ENCODE measurements around the gene DNAJC12. TPM values are rescaled to one million over a fixed set of nuclear protein-coding genes. Genes with fewer than 3 reads are reported as not detected.

DNAJC12 gene
- total RNA-seq, 4 donors from 2014 or later = 0.57 TPM; not detected in 3

DNA sequence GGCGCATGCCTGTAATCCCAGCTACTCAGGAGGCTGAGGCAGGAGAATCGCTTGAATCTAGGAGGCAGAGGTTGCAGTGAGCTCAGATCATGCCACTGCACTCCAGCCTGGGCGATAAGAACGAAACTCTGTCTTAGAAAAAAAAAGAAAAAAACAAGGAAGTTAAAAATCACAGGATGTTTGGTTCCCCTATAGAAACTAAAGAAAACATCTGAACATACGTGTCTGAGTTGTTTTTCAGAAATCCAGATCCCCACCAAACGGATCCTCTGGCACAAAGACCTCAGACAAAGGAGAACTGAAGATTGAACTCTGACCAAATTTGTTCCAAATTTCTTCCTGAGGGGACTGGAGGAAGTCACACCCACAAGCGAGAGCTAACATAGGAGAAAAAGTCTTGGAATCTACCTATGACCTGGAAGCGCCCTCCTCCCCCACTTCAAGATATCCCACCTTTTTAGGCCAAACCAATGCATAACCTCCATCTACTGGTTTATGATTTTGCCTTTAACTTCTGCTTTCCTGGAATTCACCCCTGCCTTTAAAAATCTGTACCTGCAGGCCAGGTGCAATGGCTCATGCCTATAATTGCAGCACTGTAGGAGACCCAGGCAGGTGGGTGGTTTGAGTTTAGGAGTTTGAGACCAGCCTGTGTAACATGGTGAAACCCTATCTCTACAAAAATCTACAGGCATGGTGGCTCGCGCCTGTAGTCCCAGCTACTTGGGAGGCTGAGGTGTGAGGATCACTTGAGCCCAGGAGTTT lies 26.8 kb upstream of the DNAJC12 start:
- no peak overlapping the region for H3K27ac ChIP-seq
- 85% methylated on average over 9 of the region's 10 CpGs for WGBS
- DNase-seq (ENCODE audit: low spot score in 2 of 2) = no peak
- no peaks in the 10 kb centered on the region for H3K36me3 ChIP-seq
- TF ChIP-seq POLR2AphosphoS5 (IDR thresholded peaks at IDR 0.05) = no peak
- no peak for TF ChIP-seq EP300 (IDR thresholded peaks at IDR 0.05)
- no peak for TF ChIP-seq POLR2A (IDR thresholded peaks at IDR 0.05)
- TF ChIP-seq, protein P1, sequence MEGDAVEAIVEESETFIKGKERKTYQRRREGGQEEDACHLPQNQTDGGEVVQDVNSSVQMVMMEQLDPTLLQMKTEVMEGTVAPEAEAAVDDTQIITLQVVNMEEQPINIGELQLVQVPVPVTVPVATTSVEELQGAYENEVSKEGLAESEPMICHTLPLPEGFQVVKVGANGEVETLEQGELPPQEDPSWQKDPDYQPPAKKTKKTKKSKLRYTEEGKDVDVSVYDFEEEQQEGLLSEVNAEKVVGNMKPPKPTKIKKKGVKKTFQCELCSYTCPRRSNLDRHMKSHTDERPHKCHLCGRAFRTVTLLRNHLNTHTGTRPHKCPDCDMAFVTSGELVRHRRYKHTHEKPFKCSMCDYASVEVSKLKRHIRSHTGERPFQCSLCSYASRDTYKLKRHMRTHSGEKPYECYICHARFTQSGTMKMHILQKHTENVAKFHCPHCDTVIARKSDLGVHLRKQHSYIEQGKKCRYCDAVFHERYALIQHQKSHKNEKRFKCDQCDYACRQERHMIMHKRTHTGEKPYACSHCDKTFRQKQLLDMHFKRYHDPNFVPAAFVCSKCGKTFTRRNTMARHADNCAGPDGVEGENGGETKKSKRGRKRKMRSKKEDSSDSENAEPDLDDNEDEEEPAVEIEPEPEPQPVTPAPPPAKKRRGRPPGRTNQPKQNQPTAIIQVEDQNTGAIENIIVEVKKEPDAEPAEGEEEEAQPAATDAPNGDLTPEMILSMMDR (IDR thresholded peaks at IDR 0.05) = no peak
- no peaks in the 10 kb centered on the region for H3K9me3 ChIP-seq
- H3K4me1 ChIP-seq = no peaks in the 10 kb centered on the region
- H3K27me3 ChIP-seq = no peaks in the 10 kb centered on the region
- H3K4me3 ChIP-seq = no peak overlapping the region

DNA sequence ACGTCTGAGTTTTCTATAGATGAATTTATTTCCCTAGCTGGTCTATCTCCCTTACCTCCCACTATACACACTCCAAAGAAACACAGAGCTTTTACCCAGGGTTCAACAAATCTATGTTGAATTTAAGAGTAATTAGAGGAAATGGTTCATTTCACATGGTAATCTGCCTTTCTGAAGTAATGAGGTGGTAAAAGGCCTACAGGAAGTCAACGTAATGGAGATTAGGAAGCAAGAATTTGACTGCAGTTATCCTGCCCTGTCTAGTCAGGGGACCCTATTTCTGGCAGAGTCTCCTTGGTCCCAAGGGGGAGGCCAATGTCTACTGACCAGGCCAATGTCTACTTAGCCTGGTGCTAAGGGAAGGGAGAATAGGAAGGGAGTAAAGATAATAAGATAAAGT lies 25.1 kb upstream of the DNAJC12 start:
- Histone ChIP-seq H3K4me3 (no peak overlapping the region), H3K27me3 (no peaks in the 10 kb centered on the region), H3K4me1 (no peaks in the 10 kb centered on the region), H3K27ac (no peak overlapping the region), H3K9me3 (no peaks in the 10 kb centered on the region), H3K36me3 (no peaks in the 10 kb centered on the region)
- TF ChIP-seq, protein P1 (IDR thresholded peaks at IDR 0.05) = no peak
- TF ChIP-seq POLR2AphosphoS5 (IDR thresholded peaks at IDR 0.05) (no peak), EP300 (IDR thresholded peaks at IDR 0.05) (no peak), POLR2A (IDR thresholded peaks at IDR 0.05) (no peak)
- 68% methylated on average over 2 of the region's 2 CpGs for WGBS
- DNase-seq (ENCODE audit: low spot score in 2 of 2) = no peak

DNA sequence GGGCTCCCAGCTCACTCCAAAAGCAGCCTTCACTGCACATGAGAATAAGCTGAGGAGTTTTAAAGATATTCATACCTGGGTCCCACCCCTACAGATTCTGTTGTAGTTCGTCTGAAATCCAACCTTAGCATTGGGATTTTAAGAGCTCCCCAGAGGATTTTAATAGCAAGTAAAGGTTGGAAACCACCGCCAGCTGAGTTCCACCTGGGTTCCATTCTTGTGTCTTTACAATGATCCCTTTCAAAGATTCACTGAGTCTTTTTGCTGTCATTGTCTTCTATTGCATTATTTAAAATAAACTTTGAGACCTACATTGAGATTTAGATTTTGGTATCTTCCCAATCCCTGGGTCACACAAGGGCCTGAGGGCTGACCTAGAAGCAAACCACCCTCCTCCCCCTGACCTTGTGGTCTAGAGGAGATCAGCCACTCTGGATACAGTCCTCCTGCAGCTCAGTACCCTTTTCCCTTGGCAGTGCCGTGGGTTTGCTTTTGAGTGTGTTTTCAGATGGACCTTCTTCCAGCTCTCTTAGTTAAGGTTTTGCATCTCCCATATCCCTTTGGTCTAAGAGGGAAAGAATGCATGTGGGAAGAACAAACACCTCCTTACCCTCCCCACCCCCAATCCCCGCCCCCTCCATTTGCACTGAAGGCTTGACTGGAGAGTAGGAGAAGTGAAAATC lies 23.9 kb upstream of the DNAJC12 start:
- H3K9me3 ChIP-seq = no peaks in the 10 kb centered on the region
- no peaks in the 10 kb centered on the region for H3K4me1 ChIP-seq
- H3K27ac ChIP-seq = no peak overlapping the region
- 66% methylated on average over 4 of the region's 4 CpGs for WGBS
- no peak for DNase-seq (ENCODE audit: low spot score in 2 of 2)
- TF ChIP-seq EP300 (IDR thresholded peaks at IDR 0.05) (no peak), POLR2AphosphoS5 (IDR thresholded peaks at IDR 0.05) (no peak), POLR2A (IDR thresholded peaks at IDR 0.05) (no peak)
- TF ChIP-seq, protein P1 (IDR thresholded peaks at IDR 0.05) = no peak
- H3K36me3 ChIP-seq = no peaks in the 10 kb centered on the region
- no peaks in the 10 kb centered on the region for H3K27me3 ChIP-seq
- H3K4me3 ChIP-seq = no peak overlapping the region

DNA sequence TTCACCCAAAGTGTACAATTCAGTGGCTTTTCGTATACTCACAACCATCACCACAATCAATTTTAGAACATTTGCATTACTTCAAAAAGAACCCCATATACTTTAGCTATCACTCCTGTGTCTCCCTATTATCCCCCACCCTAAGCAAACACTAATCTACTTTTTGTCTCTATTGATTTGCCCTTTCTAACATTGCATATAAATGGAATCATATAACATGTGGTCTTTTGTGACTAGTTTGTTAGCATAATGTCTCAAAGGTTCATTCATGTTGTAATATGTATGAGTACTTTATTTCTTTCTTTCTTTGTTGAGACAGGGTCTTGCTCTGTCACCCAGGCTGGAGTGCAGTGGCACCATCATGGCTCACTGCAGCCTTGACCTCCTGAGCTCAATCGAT lies 21.0 kb upstream of the DNAJC12 start:
- Histone ChIP-seq H3K4me3 (no peak overlapping the region), H3K4me1 (peaks cover 4% of the 10 kb centered on the region), H3K9me3 (no peaks in the 10 kb centered on the region), H3K36me3 (no peaks in the 10 kb centered on the region), H3K27ac (no peak overlapping the region), H3K27me3 (no peaks in the 10 kb centered on the region)
- 91% methylated on average over 2 of the region's 2 CpGs for WGBS
- DNase-seq (ENCODE audit: low spot score in 2 of 2) = no peak
- TF ChIP-seq EP300 (IDR thresholded peaks at IDR 0.05) (no peak), POLR2A (IDR thresholded peaks at IDR 0.05) (no peak), POLR2AphosphoS5 (IDR thresholded peaks at IDR 0.05) (no peak)
- TF ChIP-seq, protein P1 (IDR thresholded peaks at IDR 0.05) = no peak

DNA sequence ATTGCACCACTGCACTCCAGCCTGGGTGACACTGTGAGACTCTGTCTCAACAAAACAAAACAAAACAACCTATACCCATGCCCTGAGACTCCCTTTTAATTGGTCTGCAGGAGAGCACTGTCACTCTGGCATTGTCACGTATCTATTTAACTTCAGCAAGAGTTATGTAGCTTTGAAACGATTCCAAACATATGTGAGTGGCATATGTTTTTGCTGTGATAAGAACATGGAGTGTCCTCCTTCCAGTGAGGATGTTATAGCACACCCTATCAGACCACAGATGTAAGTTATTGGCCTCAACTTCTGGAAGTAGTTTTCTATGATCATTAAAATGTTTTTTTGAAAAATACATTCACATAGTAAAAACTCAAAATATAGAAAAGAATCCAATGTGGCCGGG lies 15.5 kb upstream of the DNAJC12 start:
- no peaks in the 10 kb centered on the region for H3K27me3 ChIP-seq
- TF ChIP-seq EP300 (IDR thresholded peaks at IDR 0.05) = no peak
- TF ChIP-seq POLR2A (IDR thresholded peaks at IDR 0.05) = no peak
- no peak for DNase-seq (ENCODE audit: low spot score in 2 of 2)
- peaks cover 12% of the 10 kb centered on the region for H3K4me1 ChIP-seq
- no peaks in the 10 kb centered on the region for H3K36me3 ChIP-seq
- no peak overlapping the region for H3K4me3 ChIP-seq
- no peak overlapping the region for H3K27ac ChIP-seq
- no peaks in the 10 kb centered on the region for H3K9me3 ChIP-seq
- WGBS = 56% methylated on average over 3 of the region's 3 CpGs

Data from suprapubic skin (tissue), 4 donors.